ENCODE measurements around the gene CFAP73.
A peak's percentile ranks its signal among the peaks of the same experiment; 100 is the strongest.

CFAP73 gene

DNA sequence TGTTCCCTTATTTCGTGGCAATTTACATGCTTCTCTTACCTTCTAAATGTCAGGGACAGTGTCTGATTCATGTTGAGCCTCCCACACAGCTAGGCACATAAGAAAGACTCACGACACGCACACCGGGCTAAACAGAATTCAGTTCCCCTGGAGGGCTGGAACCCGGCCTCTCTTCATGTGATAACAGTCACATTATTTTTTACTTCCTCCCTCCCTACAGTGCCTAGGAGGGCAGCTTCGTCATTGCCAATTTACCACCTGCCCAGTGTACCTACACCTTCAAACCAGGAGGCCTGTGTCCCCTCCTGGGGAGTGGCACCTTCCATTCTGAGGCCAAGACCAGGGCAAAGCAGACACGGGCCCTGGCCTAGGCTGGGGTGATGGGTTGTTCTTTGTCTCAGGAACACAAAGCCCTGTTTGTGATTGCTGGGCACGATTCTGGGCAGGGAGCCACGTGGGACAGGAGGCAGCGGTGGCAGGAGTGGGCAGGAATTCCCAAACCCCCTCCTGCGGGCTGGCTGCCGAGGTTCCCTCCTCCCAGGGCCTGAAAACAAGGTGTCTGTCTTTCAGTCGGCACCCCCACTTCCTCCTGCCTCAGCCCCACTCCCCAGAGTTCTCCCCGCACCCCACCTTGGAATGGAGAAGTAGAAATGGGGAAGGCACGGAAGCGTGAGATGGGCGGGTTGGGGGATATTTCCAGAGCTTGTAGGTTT, 7.2 kb upstream of the CFAP73 start:
- no peak for DNase-seq (ENCODE audit: low spot score)

DNA sequence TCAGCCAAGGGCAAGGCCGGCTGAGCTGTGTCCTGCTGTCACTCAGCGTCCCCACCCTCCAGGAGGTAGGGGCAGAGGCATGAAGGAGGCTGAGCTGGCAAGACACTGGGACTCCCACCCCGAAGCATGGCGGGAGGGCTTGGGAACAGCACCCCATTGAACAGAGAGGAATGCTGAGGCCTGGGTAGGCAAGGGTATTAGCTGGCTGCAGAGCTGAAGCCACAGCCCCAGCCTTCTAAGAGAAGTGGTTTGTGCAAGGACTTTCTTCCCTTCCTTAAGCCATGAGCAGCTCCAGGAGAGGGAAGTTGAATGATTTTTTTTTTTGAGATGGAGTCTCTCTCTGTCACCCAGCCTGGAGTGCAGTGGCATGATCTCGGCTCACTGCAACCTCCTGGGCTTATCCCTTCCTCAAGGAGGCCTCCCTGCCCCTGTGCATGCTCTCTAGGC, 6.6 kb upstream of the CFAP73 start:
- no peak for DNase-seq (ENCODE audit: low spot score)

DNA sequence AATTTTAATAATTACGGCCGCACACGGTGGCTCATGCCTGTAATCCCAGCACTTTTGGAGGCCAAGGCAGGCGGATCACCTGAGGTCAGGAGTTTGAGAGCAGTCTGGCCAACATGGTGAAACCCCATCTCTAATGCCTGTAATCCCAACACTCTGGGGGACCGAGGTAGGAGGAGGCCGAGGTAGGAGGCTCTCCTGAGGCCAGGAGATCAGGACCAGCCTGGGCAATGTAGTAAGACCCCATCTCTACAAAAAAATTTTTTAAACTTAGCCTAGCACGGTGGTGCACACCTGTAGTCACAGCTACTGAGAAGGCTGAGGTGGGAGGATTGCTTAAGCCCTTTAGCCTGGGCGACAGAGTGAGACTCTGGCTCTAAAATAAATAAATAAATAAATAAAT, 5.6 kb upstream of the CFAP73 start:
- no peak for DNase-seq (ENCODE audit: low spot score)

DNA sequence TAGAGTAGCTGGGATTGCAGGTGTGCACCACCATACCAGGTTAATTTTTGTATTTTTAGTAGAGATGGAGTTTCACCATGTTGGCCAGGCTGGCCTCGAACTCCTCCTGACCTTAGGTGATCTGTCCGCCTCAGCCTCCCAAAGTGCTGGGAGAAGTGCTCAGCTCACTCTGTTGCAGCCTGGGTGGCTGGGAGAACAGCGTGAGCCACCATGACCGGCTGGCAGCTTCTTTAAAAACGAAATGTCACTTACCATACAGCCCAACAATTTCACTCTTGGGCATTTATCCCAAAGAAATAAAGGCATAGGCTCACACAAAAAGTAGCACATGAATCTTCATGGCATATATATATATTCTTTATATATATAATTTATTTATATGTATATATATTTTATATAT, 4.7 kb upstream of the CFAP73 start:
- DNase-seq (ENCODE audit: low spot score): no peak

DNA sequence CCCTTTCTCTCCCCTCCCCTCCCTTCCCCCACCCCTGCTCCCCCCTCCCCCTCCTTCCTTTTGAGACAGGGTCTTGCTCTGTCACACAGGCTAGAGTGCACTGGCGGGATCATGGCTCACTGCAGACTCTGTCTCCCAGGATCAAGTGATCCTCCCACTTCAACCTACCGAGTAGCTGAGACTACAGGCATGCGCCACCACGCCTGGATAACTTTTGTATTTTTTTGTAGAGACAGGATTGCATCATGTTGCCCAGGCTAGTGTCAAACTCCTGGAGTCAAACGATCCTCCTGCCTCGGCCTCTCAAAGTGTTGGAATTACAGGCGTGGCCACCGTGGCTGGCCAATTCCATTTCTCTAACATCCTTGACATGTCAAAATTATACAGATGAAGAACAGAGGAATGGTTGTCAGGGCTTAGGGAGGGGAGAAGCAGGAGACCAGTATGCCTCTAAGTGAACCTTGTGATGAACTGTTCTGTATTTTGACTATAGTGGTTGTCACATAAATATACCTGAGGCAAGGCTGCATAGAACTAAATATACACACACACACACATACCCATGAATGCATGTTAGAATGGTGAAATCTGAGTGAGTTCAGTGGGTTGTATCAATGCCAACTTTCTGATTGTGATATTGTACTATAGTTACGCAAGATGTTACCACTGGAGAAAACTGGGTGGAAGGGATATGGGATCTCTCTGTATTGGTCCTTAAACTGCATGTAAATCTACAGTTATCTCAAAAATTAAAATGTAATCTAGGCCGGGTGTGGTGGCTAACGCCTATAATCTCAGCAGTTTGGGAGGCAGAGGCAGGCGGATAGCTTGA, 3.6 kb upstream of the CFAP73 start:
- no peak for DNase-seq (ENCODE audit: low spot score)

DNA sequence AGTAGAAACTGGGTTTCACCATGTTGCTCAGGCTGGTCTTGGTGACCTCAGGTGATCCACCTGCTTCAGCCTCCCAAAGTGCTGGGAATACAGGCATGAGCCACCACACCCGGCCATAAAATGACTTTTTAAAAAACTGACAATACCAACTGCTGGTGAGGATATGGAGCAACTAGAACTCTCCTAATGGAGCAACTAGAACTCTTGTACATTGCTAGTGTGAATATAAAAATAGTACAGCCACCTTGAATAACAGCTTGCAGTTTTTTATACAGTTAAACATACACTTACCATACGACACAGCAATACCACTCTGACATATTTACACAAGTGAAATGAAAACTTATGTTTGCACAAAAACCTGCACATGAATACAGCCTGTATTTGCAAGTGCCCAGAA, 2.5 kb upstream of the CFAP73 start:
- no peak for DNase-seq (ENCODE audit: low spot score)

DNA sequence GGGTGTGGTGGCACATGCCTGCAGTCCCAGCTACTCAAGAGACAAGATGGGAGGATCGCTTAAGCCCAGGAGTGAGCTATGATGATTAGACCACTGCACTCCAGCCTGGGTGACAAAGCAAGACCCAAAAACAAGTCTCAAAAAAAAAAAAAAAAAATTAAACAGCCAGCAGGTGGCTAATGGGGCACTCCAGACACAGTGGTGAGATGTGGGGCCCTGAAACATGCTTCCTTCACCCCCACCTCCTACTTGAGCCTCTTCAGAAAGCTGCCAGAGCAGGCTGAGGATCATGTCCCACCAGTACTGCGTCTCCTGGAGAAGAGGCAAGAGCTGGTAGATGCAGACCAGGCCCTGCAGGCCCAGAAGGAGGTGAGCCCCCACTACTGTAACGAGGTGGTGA, 2.1 kb downstream of the CFAP73 start:
- no peak for DNase-seq (ENCODE audit: low spot score)

DNA sequence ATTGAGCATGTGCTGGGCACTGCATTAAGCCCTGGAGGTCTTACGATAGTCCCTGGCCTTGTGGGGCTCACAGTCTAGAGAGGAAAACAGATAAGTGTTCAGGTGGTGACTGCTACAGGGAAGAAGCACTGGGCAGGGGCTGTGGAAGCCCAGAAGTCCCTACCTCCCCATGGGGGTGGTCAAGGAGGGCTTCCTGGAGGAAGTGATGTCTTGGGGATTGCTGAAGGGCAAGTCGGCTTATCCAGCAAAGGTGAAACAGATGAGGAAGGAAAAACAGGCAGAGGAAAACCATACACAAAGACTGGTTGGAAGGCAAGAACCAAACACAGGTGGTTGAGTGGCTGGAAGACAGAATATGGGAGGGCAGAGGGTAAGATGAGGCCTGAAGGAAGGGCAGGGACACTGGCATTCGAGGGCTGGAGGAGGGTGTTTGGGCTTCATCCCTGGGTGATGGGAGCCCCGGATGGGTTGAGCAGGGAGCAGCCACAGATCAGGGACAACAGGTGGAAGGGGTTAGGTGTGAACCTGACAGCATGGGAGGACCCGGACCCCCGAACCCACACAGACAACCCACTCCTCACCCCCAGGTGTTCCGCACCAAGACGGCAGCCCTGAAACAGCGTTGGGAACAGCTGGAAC, 2.8 kb downstream of the CFAP73 start:
- no peak for DNase-seq (ENCODE audit: low spot score)

DNA sequence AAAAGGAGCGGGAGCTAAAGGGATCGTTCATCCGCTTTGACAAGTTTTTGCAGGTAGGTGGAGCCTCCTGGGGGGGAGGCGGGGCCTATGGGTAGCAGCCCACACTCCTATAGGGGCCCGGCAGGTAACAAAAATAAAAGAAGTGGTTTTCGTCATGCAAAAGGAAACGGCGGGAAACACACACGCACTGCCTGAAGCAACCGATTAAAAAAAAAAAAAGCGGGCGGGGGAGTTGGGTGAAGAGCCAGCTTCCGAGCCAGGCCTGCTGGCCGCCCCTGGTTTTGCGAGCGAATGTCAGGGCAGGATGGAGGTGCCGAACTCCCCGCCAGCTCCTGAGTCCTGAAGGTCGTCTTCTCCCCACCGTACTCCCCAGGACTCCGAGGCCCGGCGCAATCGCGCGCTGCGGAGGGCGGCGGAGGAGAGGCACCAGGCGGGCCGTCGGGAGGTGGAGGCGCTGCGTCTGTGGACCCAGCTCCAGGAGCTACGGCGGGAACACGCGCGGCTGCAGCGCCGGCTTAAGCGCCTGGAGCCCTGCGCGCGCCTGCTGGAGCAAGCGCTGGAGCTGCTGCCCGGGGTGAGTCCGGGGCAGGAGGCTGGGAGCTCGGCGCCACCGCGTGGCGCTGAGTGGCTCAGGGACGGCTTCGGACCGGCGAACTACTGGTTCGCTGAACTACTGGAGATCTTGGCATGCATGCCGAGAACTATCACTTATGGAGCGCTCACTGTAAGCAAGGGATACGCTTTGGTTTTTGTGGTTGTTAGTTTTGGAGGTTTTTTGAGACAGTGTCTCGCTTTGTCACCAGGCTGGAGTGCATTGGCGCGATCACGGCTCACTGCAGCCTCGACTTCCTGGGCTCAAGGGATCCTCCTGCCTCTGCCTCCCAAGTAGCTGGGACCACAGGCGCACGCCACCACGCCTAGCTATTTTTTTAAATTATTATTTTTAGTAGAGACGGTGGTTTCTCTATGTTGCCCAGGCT, 3.6 kb downstream of the CFAP73 start:
- DNase-seq (ENCODE audit: low spot score): peak; percentile 88

DNA sequence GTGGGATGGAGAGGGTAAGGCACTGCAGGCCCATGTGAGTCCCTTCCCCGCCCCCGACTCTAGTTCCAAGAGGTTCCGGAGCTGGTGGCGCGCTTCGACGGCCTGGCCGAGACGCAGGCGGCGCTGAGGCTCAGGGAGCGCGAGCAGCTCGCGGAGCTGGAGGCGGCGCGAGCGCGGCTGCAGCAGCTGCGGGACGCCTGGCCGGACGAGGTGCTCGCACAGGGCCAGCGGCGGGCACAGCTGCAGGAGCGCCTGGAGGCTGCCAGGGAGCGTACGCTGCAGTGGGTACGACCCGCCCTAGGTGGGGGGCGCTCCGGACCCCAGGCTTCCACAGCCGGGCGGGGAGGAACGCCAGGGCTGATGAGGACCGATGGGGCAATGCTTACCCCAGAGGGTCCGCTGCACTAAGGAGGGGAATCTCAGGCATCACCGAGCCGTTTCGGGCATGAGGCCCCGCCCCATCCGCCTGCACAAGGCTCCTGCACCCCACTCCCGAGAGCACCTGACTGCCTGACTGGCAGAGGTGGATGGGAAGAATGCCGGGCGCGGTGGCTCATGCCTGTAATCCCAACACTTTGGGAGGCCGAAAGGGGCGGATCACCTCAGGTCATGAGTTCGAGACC, 4.9 kb downstream of the CFAP73 start:
- DNase-seq (ENCODE audit: low spot score): peak; percentile 28

DNA sequence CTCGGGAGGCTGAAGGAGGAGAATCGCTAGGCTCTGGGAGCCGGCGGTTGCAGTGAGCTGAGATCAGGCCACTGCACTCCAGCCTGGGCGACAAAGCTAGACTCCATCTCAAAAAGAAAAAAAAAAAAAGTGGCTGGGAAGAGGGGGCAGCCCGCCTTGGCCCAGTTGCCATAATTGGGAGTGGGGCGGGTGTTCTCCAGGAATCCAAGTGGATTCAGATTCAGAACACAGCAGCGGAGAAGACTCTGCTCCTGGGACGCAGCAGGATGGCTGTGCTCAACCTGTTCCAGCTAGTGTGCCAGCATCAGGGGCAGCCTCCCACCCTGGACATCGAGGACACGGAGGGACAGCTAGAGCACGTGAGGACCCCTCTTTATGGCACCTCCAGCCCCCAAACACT, 5.5 kb downstream of the CFAP73 start:
- no peak for DNase-seq (ENCODE audit: low spot score)

DNA sequence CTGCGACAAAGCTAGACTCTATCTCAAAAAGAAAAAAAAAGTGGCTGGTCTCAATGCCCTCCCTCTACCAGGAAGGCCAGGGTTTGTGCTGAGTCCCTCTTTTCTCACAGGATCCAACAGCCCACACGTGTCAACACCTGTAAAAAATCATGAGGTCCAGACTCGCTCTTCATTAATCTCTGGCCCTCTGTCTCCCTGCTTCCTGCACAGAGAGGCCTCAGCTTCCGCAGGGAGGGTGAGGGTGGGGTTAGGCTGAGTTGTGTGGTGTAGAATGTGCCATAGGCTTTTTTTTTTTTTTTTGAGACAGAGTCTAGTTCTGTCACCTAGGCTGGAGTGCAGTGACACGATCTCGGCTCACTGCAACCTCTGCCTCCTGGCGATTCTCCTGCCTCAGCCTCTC, 6.1 kb downstream of the CFAP73 start:
- DNase-seq (ENCODE audit: low spot score): no peak

DNA sequence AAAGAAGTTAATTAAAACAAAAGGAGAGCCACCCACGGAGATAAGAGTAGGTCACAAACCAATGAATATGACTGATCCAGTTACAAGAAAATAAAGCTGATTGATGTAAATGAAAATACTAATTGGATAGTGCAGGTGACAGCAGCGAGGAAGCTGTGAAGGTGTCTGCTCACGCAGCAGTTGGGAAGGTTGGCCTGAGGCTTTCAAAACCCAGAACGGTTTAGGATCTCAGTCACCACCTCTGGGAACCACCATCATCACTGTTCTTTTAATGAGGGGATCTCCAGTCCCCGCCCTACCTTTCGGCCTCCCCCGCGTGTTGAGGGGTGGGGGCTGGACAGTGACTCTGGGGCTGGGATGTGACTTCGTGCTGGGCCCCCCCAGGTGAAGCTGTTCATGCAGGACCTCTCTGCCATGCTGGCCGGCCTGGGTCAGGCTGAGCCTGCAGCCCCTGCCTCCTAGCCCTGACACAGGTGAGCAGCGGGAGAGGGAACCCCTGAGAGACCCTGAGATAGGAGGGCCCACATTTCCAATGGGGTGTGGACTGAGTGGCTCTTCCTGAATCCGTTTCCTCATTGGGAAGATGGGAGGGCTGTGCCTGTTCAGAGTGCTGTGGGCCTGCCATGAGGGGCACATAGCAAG, 7.8 kb downstream of the CFAP73 start:
- no peak for DNase-seq (ENCODE audit: low spot score)

DNA sequence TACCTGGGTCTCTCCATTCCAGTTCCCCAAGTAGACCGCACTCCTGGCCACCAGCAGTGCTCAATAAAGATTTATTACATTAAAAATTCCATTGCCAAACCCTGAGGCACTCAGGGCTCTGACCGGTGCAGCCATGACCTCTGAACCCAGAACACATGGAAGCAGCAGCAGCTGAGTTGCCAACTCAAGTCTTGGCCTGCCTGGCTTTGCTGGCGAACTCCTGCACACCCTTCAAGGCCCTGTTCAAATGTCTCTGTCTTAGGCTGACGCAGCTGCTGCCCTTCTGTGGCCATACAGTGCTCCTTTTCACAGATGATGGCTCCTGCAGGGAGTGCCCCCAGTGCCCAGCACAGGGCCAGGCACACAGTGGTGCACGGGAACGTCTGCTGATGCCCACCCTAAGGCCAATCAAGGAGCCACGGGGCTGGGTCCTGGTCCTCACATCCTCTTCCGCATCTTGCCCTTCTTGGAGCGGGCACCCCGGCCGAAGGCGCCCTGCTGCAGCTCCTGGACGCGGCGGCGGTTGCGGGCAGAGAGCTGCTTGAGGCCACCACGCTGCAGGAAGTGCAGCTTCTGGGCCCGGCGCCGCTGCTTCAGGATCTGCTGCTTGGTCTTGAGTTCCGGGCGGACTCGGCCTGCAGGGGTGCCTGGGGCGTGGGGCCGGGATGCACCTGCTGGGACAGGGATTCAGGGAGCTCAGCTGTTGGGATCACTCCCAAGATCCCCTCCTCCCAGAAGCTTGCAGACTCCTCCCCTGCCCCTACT, 9.1 kb downstream of the CFAP73 start:
- DNase-seq (ENCODE audit: low spot score): no peak

DNA sequence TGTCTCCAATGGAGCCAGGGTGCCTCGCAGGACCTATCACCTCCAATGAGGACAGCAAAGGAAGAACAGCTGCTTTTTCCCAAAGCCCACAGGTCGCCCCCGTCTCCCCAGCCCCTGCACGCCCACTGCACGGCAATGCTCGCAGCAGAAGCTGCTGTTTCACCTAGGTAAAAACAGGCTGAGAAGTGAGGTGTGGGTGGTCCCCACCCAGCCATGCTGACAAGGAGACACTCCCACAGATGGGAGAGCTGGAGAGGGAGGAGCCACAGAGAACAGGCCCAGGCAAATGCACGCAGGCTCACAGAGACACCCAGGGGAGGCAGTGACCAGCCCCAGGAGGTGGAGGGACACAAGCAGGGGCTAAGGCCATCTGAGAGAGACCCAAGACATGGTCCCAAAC, 10.4 kb downstream of the CFAP73 start:
- no peak for DNase-seq (ENCODE audit: low spot score)

DNA sequence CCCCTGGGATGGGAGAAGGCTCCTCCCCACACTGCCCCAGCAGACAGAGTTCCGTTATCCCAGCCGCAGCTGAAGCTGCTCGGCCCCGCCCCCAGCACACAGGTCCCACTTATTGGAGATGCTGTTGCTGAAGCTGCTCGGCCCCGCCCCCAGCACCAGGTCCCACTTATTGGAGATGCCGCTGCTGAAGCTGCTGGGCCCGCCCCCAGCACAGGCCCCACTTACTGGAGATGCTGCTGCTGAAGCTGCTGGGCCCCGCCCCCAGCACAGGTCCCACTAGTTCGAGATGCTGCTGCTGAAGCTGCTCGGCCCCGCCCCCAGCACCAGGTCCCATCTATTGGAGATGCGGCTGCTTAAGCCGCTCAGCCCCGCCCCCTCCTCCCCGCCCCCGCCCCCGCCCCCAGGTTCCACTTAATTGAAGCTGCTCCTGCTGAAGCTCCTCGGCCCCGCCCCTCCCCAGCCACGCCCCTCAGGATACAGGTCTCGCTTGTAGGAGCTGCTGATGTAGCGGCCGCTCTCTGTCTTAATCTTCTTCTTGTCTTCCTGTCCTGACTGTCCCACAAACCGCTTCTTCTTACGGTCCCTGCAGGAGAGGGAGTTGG, 12.0 kb downstream of the CFAP73 start:
- no peak for DNase-seq (ENCODE audit: low spot score)

DNA sequence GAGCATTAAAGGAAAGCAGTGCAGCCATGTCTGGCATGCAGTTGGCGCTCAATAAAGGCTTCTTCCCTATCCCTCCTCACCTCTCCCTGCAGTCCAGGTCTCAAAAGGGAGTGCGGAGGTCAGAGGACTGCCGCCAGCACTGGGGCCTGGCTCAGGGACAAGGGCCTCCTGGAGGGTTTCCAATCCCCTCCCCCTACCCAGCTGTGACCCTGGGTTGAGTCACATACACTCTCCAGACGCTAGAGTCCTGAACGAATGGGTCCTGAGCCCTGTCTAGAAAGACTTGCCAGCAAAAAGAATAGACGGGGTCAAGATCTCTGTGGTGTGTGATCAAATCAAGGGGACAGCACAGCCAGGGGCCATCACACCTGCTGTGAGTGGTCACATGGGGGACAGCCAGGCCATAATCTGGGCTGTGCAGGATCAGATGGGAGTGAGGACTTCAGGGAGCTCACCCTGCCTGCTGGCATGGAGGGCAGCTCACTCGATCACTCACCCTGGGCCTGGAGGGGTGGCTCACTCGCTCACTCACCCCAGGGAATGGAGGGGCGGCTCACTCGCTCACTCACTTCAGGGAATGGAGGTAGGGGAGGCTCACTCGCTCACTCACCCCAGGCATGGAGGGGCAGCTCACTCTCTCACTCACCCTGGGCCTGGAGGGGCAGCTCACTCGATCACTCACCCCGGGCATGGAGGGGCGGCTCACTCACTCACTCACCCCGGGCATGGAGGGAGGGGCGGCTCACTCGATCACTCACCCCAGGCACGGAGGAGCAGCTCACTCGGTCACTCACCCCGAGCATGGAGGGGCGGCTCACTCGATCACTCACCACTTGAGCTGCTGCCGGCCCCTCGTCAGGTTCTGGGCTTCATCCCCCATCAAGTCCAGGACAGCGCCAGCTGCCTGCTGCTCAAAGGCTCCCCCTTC, 12.8 kb downstream of the CFAP73 start:
- DNase-seq (ENCODE audit: low spot score): peak; percentile 30

DNA sequence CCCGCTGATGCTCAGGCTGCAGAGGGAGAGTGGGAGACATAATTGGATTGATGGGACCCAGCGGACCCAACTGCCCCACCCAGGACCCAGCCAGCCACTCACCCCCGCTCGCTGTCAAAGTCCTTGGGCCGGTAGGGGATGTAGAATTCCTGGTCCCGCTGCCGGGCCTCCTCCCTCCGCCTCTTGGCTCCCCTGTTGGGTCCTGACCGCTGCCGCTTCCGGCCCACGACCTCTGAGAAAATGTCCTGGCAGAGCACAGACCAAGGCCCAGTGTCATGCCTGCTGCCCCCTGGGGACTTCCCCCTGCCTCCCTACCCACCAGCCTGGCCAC, 13.5 kb downstream of the CFAP73 start:
- no peak for DNase-seq (ENCODE audit: low spot score)

DNA sequence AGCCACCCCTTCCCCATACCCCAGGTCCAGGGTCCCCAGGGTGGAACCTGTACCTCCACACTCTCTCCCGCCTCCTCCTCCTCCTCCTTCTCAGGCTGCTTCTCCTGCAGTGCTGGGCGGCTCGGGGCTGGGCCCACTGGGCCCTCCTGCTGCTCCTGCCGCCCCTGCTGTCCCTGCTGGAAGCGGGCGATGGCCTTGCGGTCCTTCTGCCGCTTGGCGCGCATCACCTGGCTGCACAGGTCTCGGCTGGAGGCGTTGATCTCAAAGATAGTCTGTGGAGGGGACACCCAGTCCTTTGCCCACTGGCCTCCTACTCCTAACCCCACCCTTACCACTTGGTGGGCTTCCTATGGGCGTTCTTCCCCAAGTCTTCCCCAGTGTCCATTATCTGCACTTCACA, 14.5 kb downstream of the CFAP73 start:
- no peak for DNase-seq (ENCODE audit: low spot score)

Data from AG08395 (cell line).